HCT116 (cell line): ENCODE results near the gene DPH5.

ENCODE experiments used
- SP1 ChIP-seq: IDR thresholded peaks from 2 replicates; pipeline ENCODE4 v1.6.1; 2012; ENCODE audit warnings: low read depth
- SRF ChIP-seq: IDR thresholded peaks from 2 replicates; pipeline ENCODE4 v1.6.1; 2012; ENCODE audit warnings: low read depth

GRCh38 chr1:100968621-100969020, 57.0 kb downstream of the DPH5 start:
- TF ChIP-seq SP1 (no peak), SRF (no peak)
